K562 (cell line): Measurements from ENCODE around the gene EDEM1. TPM values are rescaled to one million over a fixed set of nuclear protein-coding genes. Genes with fewer than 3 reads are reported as not detected.

ENCODE experiments used
- CBFB ChIP-seq: sonication (generic); formaldehyde crosslinking; IDR thresholded peaks from 2 replicates; pipeline ENCODE4 v1.4.0; 2020; ENCODE audit warnings: mild to moderate bottlenecking, missing genetic modification reagents
- DPF2 ChIP-seq: fragments of 450-650 bp; IDR thresholded peaks from 2 replicates; pipeline ENCODE4 v1.6.1; 2016
- E2F3 ChIP-seq: fragments of 250-450 bp; sonication (Bioruptor Pico); IDR thresholded peaks from 2 replicates; pipeline ENCODE4 v1.4.0; 2020; ENCODE audit warnings: mild to moderate bottlenecking
- HMGXB4 ChIP-seq: sonication (generic); formaldehyde crosslinking; IDR thresholded peaks from 2 replicates; pipeline ENCODE4 v1.8.1; 2023; ENCODE audit warnings: mild to moderate bottlenecking, missing genetic modification reagents
- NUFIP1 ChIP-seq: fragments of 450-650 bp; IDR thresholded peaks from 2 replicates; pipeline ENCODE4 v1.6.1; 2018; ENCODE audit not compliant: partially characterized antibody
- PHTF2 ChIP-seq: fragments of 250-450 bp; sonication (Bioruptor Pico); IDR thresholded peaks from 2 replicates; pipeline ENCODE4 v1.5.0; 2021; ENCODE audit warnings: mild to moderate bottlenecking
- RBBP5 ChIP-seq: fragments of 200-600 bp; sonication (generic); IDR thresholded peaks from 2 replicates; pipeline ENCODE4 v1.6.1; 2012; ENCODE audit warnings: borderline replicate concordance, mild to moderate bottlenecking, low read length, control low read depth, inconsistent platforms; ENCODE audit not compliant: insufficient read depth, poor library complexity, severe bottlenecking
- SFPQ ChIP-seq: fragments of 200-400 bp; formaldehyde crosslinking; IDR thresholded peaks from 2 replicates; pipeline ENCODE4 v1.6.1; 2017; ENCODE audit warnings: mild to moderate bottlenecking, low read depth, low read length, moderate library complexity
- SREBF2 ChIP-seq: sonication (generic); formaldehyde crosslinking; IDR thresholded peaks from 2 replicates; pipeline ENCODE4 v1.4.0; 2020; ENCODE audit warnings: mild to moderate bottlenecking, missing genetic modification reagents
- TRIM25 ChIP-seq: fragments of 450-650 bp; IDR thresholded peaks from 2 replicates; pipeline ENCODE4 v1.7.0; 2016; ENCODE audit warnings: borderline replicate concordance
- ZFP36 ChIP-seq: fragments of 150-350 bp; IDR thresholded peaks from 2 replicates; pipeline ENCODE4 v1.6.1; 2018; ENCODE audit warnings: low read length, low read depth; ENCODE audit not compliant: partially characterized antibody
- ZNF212 ChIP-seq: fragments of 450-650 bp; formaldehyde crosslinking; IDR thresholded peaks from 2 replicates; pipeline ENCODE4 v1.4.0; 2020; ENCODE audit warnings: mild to moderate bottlenecking
- ZNF224 ChIP-seq: sonication (generic); formaldehyde crosslinking; IDR thresholded peaks from 2 replicates; pipeline ENCODE4 v1.8.0; 2022; ENCODE audit warnings: mild to moderate bottlenecking, missing genetic modification reagents
- ZNF668 ChIP-seq: fragments of 250-450 bp; sonication (Bioruptor Pico); IDR thresholded peaks from 2 replicates; pipeline ENCODE4 v1.8.0; 2022; ENCODE audit warnings: mild to moderate bottlenecking, inconsistent platforms
- ZNF740 ChIP-seq, 3 experiments: fragments of 200-800 bp in 1 of 3; sonication (Bioruptor generic) in 1 of 3; sonication (generic) in 1 of 3; formaldehyde crosslinking in 1 of 3; IDR thresholded peaks; 2 replicates each; pipeline versions ENCODE4 v1.6.1 to v1.8.0; 2016 to 2022; ENCODE audit warnings: mild to moderate bottlenecking in 2 of 3, missing compliant biosample characterization in 2 of 3, missing genetic modification characterization in 2 of 3, missing genetic modification reagents in 1 of 3
- polyA plus RNA-seq, 8 experiments: library from polyadenylated mRNA; depleted of rRNA in 4 of 8; stranded (reverse) in 5 of 8; unstranded in 3 of 8; fragments of >200 nt; fragmentation: Nextera tagmentation in 2 of 8; fragmentation: Illumina TruSeq in 1 of 8; extraction: Ambion mirVana in 2 of 8; extraction: Trizol in 1 of 8; gene quantifications; 2 replicates each; pipeline versions ENCODE4 v1.2.1 to v1.2.3, GENCODE V29; 2011 to 2014; ENCODE audit warnings: inconsistent platforms in 1 of 8, missing spikeins in 1 of 8
- total RNA-seq, 7 experiments: library from RNA; depleted of rRNA in 6 of 7; stranded (reverse); fragments of >200 nt in 6 of 7; fragmentation: Illumina TruSeq in 2 of 7; extraction: Trizol in 2 of 7; gene quantifications; 2 replicates each; pipeline versions ENCODE4 v1.2.1 to v1.2.3, GENCODE V29; 2011 to 2021; ENCODE audit warnings: low replicate concordance in 1 of 7
- TF ChIP-seq, protein P1 (sequence below): sonication (generic); formaldehyde crosslinking; IDR thresholded peaks from 2 replicates; pipeline ENCODE4 v1.4.0; 2020; ENCODE audit warnings: mild to moderate bottlenecking, missing genetic modification reagents
- TF ChIP-seq, protein P2 (sequence below): fragments of 200-800 bp; sonication (Bioruptor generic); IDR thresholded peaks from 2 replicates; pipeline ENCODE4 v1.6.1; 2017; ENCODE audit warnings: missing genetic modification characterization, missing compliant biosample characterization

EDEM1 gene
- total and polyA plus RNA-seq, 9 of the 15 experiments (the other 6 are each of a cell fraction or from before 2014, with no cell fraction given), result 6.2 to 36.7 (median 14.3) TPM

DNA sequence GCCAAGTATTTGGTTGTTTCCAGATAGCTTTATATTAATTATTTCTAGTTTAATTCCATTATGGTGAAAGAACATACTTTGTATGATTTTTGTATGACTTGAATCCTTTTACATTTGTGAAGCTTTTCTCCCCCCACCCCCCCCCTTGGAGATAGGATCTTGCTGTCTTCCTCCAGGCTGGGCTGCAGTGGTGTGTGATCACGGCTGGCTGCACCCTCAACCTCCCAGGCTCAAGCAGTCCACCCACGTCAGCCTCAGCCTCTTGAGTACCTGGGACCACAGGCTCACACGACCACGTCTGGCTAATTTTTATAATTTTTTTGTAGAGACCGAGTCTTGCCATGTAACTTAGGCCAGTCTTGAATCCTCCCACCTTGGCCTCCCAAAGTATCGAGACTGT is 35.9 kb upstream of the EDEM1 start (continued):
- TF ChIP-seq PHTF2 (CRISPR knock-in tag) (no peak), ZNF740 (CRISPR knock-in tag; IDR thresholded peaks at IDR 0.05) (peak; percentile 82; the same call in 1 of the 2 replicates), ZNF740 (tag; IDR thresholded peaks at IDR 0.05) (peak in 1 of 2 experiments; percentile 89; a peak in 2 of 4 replicates), RBBP5 (peak; percentile 32), SREBF2 (CRISPR knock-in tag) (no peak), HMGXB4 (CRISPR knock-in tag) (no peak), SFPQ (no peak), E2F3 (CRISPR knock-in tag) (no peak), NUFIP1 (no peak), ZNF224 (CRISPR knock-in tag) (no peak), TRIM25 (no peak), CBFB (CRISPR knock-in tag) (no peak), ZFP36 (peak; percentile 21), DPF2 (no peak), ZNF212 (CRISPR knock-in tag) (no peak), ZNF668 (CRISPR knock-in tag) (no peak)
- TF ChIP-seq, protein P1, sequence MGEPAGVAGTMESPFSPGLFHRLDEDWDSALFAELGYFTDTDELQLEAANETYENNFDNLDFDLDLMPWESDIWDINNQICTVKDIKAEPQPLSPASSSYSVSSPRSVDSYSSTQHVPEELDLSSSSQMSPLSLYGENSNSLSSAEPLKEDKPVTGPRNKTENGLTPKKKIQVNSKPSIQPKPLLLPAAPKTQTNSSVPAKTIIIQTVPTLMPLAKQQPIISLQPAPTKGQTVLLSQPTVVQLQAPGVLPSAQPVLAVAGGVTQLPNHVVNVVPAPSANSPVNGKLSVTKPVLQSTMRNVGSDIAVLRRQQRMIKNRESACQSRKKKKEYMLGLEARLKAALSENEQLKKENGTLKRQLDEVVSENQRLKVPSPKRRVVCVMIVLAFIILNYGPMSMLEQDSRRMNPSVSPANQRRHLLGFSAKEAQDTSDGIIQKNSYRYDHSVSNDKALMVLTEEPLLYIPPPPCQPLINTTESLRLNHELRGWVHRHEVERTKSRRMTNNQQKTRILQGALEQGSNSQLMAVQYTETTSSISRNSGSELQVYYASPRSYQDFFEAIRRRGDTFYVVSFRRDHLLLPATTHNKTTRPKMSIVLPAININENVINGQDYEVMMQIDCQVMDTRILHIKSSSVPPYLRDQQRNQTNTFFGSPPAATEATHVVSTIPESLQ (CRISPR knock-in tag), result no peak
- TF ChIP-seq, protein P2, sequence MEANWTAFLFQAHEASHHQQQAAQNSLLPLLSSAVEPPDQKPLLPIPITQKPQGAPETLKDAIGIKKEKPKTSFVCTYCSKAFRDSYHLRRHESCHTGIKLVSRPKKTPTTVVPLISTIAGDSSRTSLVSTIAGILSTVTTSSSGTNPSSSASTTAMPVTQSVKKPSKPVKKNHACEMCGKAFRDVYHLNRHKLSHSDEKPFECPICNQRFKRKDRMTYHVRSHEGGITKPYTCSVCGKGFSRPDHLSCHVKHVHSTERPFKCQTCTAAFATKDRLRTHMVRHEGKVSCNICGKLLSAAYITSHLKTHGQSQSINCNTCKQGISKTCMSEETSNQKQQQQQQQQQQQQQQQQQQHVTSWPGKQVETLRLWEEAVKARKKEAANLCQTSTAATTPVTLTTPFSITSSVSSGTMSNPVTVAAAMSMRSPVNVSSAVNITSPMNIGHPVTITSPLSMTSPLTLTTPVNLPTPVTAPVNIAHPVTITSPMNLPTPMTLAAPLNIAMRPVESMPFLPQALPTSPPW (CRISPR knock-in tag), result peak; percentile 87
